GM18499 (cell line): ENCODE results near the gene UBE2I.
A peak's percentile ranks its signal among the peaks of the same experiment; 100 is the strongest.

Experiments used
- ATAC-seq: cut with Tn5 transposase; IDR thresholded peaks from one replicate; pipeline ENCODE4 v1.9.1; 2021; ENCODE audit warnings: moderate number of reproducible peaks; ENCODE audit not compliant: insufficient read depth, unreplicated experiment

Gene UBE2I

DNA sequence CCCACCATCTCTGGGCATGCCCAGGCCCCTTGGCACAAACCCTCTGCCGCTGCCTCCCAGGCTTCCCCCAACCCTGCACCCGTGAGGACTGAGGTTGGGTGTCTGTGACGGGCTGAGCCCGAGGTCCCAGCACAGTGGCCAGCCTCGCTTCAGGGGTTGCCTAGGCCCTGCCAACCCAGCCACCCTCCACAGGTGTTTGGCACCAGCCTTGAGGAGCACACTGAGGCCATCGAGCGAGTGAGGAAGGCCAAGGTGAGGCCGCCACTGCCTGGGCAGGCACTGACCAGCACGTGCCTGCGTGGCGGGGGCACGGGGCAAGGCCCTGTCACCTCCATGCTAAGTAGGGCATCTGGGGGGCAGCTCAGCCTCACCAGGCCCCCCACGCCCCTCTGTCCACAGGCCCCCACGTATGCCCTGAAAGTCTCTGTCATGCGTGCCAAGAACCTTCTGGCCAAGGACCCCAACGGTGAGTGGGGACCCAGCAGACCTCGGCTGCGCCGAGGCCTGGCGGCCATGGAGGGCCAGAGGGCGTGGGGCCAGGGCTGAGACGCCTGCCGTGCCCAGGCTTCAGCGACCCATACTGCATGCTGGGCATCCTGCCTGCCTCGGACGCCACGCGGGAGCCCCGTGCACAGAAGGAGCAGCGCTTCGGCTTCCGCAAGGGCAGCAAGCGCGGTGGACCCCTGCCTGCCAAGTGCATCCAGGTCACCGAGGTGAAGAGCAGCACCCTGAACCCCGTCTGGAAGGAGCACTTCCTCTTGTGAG, 31.5 kb downstream of the UBE2I start:
- ATAC-seq = no peak

DNA sequence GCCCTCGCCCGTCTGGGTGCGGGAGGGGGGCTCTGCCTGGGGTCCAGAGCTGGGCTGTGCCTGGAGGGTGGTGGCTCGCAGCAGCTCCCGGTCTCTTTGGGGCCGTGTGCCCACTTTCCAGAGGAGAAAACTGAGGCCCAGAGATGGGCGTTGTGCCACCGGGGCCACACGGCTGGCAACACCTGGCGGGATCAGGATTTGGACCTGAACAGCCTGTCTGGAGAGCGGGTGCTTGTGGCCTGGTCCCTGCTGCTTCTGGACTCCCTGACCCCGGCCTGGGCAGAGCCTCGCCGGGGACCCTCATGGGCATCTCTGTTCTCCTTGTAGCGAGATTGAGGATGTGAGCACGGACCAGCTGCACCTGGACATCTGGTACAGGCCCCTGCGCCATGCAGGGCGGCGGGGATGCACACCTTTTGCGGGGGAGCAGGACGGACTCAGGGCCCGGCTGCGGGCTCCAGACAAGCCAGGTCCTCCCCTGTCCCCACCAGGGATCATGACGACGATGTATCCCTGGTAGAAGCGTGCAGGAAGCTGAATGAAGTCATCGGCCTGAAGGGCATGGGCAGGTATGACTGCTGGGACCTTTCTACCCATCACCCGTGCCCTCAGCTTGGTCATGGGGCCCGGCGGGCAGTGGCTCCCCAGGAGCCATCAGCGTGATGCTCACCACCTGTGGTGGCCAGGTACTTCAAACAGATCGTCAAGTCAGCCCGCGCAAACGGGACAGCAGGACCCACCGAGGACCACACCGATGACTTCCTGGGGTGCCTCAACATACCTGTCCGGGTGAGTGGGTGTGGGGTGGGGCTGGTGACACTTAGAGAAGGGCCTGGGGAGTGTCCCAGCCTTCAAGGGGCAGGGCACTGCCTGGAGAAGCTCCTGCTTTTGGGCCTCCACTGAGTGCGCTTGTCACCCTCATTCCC, 32.3 kb downstream of the UBE2I start:
- no peak for ATAC-seq

DNA sequence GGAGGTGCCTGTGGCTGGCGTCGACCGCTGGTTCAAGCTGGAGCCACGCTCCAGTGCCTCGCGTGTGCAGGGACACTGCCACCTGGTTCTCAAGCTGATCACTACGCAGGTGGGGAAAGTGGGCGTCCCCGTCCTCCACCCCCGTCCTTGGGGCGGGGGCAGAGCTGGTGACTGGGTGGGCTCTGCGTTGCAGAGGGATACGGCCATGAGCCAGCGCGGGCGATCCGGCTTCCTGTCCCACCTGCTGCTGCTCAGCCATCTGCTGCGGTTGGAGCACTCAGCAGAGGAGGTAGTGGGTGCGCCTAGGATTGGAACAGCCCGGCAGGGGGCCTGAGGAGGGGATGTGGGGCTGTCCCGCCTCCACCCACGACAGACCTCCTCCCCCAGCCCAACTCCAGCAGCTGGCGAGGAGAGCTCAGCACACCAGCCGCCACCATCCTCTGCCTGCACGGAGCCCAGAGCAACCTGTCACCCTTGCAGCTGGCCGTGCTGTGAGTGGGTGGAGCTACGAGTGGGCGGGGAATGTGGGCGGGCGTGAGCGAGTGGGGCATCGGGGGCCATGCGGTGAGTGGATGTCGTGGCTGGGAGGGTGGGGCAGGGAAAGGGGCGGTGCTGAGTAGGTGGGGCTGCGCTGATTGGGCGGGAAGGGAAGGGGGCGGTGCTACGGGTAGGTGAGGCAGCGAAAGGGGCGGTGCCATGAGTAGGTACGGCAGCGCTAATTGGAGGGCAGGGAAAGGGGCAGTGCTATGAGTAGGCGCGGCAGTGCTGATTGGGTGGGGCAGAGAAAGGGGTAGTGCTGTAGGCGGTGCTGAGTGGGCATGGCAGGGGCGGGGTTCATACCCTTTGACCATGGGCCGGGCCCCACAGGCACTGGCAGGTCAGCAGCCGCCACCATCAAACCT, 33.3 kb downstream of the UBE2I start:
- ATAC-seq = peak; percentile 86

DNA sequence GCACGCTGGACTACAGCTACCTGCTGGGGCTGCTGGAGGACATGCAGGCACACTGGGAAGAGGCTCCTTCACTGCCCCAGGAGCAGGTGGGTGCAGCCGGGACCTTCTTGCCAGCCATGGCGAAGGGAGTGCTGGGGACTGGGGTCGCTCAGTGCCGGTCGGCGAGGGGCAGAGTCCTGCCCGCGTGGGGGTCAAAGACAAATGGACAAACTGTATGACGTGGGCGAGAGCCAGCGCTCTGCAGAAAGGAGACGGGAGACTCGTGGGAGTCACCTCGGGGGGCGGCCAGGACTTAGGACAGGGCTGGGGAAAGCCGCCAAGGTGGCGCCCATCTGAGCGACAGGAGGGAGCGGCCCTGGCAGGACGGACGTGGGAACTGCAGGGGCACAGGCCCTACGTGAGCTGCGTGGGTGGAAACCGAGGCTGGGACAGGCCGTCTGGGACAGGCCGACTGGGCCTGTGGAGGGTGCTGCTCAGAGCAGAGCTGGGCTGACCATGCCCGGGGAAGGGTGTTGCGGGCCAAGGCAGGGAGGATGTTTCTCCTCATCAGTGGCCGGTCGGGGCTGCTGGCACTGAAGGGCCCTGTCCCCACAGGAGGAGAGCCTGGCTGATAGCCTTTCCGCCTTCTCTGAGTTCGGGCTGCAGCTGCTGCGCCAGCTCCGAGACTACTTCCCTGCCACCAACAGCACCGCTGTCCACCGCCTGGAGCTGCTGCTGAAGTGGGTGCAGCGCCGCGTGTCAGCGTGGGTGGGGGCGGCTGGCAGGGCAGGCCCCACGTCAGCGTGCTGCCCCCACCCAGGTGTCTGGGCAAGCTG, 34.2 kb downstream of the UBE2I start:
- ATAC-seq = no peak

GRCh38 chr16:1344499-1344898, 35.1 kb downstream of the UBE2I start:
- ATAC-seq = no peak

DNA sequence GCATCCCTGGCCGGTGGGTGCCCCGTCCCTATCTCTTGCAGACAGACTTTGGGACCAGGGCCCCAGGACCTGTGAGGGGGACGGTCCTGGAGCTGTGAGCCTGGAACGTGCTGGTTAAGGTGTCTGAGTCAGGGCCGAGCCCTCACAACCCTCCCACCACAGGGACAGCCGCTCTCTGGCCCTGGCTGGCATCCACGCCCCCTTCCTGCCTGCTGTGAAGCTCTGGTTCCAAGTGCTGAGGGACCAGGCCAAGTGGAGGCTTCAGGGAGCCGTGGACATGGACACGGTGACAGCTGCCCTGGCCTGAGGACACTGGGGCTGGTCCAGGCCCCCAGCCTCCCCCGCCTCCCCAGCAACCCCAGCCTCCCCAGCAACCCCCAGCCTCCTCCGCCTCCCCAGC, 35.7 kb downstream of the UBE2I start:
- ATAC-seq = no peak

DNA sequence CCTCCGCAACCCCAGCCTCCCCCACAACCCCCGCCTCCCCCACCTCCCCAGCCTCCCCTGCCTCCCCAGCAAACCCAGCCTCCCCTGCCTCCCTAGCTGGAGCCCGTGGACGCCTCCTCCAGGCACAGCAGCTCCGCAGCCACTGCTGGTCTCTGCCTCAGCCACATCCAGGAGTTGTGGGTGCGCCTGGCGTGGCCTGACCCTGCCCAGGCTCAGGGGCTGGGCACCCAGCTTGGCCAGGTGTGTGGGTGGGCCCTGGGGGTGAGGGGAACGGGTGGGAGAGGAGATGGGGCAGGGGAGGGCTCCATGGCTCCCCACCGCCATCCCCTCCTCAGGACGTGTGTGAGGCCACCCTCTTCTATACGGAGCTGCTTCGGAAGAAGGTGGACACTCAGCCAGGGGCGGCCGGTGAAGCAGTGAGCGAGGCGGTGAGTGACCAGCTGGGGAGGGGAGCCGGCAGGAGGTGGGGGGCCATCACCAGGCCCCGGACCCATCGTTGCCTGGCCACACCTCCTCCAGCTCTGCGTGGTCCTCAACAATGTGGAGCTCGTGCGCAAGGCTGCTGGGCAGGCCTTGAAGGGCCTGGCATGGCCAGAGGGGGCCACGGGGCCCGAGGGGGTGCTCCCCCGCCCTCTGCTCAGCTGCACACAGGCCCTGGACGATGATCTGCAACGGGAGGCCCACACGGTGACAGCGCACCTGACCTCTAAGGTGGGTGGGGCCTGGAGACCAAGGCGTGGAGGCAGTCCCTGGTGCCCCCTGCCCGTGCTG, 36.4 kb downstream of the UBE2I start:
- no peak for ATAC-seq

DNA sequence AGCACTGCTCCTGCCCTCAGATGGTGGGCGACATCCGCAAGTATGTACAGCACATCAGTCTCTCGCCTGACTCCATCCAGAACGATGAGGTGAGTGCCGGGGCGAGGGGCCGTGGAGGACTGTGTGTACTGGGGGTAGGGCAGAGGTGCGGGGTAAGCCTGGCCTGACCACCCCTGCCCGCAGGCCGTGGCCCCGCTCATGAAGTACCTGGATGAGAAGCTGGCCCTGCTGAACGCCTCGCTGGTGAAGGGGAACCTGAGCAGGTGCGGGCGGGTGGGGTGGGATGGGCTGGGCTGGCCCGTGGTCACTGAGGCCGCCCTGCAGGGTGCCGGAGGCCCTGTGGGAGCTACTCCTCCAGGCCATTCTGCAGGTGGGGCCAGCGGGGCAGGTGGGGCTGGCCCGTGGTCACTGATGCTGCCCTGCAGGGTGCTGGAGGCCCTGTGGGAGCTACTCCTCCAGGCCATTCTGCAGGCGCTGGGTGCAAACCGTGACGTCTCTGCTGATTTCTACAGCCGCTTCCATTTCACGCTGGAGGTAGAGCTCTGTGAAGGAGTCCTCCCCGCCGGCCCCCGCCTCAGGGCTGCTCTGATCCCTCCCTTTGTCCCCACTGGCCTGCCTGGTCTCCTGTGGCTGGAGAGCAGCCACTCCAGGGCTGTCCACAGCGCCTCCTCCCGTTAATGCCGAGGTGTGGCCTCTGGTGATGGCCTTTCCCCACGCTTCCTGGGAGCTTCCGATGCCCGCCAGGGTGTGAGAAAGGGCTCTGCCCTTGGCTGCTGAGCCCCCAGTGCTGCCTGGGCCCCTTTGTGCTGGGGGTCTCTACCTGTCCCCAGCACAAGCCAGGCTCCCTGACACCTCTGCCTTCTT, 37.2 kb downstream of the UBE2I start:
- ATAC-seq = no peak

DNA sequence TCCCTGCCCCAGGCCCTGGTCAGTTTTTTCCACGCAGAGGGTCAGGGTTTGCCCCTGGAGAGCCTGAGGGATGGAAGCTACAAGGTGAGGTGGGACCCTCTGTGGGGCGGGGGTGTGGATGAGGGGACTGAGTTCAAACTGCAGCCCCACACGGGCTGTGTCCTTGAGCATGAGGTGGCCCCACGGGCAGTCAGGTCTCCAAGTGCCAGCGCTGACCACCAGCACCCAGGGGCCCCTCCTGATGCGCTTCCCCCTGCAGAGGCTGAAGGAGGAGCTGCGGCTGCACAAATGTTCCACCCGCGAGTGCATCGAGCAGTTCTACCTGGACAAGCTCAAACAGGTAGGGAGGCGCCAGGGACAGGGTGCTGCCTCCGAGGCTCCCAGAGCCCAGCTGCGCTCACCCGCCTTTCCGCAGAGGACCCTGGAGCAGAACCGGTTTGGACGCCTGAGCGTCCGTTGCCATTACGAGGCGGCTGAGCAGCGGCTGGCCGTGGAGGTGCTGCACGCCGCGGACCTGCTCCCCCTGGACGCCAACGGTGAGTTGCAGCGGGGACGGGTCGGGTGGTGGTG, 37.9 kb downstream of the UBE2I start:
- ATAC-seq = no peak

GRCh38 chr16:1347962-1348361, 38.5 kb downstream of the UBE2I start:
- no peak for ATAC-seq

GRCh38 chr16:1348441-1348840, 39.0 kb downstream of the UBE2I start:
- no peak for ATAC-seq

DNA sequence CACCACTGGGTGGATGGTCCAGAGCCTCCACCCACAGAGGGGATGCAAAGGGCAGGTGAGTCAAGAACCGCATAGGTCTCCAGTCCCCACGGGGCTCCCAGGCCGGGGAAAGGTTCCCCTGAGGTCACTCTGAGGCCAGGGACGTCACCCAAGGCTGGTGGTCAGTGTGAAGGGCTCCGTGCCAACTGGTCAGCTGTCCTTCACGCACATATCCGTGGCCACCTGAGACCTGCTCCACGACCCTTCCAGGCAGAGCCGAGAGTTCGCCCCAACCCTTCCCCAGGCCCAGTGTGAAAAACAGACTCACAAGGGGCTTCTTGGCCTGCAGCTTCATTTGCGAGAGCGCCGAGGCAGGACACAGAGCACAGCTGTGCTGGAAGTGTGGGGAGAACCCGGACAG, 39.5 kb downstream of the UBE2I start:
- ATAC-seq = no peak

- no peak for ATAC-seq
These were observed 39.9 kb downstream of the UBE2I start for GRCh38 chr16:1349351-1349750.

DNA sequence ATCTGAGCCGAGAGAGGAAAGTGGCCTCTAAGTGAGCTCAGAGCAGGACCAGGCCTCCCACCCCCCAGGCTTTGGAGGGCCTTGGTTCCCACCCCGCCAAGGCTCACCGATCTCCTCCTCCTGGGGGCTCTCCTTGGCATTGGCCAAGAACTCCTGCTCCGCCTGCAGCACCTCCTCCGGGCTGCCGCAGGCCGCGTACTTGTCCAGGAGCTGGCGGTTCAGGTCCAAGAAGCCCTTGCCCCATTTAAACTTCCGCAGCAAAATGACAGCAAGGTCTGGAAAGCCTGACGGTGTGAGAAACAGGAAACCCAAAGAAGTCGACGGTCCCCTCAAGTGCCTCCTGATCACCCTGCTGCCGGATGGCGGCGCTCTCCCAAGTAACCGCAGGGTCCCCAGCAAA, 40.5 kb downstream of the UBE2I start:
- no peak for ATAC-seq

DNA sequence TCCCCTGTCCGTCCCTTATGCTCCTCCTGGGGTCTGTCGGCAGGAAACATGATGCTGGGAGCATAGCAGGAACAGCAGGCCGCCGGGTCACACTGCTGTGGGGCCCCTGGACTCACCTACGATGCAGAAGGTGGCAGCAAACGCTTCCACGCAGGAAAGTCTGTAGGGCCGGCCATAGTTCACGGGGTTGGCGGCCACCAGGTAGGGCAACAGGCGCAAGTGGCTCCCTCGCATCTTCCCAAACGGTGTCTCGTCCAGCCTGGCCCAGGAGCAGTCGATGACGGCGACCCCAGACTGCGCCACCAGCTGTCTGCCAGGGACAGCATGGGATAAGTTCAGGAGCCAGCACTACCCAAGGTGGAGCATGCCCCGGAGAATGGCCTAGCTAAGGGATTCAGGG, 41.3 kb downstream of the UBE2I start:
- ATAC-seq = no peak

DNA sequence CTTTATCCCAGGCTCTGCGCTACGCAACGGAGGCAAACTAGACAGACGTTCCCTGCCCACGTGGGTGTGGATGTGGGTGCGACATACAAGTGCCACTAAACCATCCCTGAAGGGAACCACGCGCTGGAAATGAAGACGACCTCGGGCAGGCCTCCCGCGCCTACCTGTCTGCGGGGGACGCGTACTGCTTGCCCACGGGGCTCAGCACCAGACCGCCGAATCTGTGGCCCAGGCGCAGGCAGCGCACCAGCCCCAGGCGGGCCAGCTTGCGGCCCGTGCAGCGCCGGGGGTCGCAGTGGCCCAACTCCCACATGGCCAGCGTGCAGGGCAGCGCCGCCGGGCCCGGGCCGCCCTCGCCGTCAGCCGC, 41.8 kb downstream of the UBE2I start:
- ATAC-seq = peak; percentile 5

- peak; percentile 46 for ATAC-seq
These were observed 42.3 kb downstream of the UBE2I start, which contains the start of the genes GNPTG and TSR3 for GRCh38 chr16:1351582-1352362. Gene GNPTG (plus strand): TSS chr16:1351931. CDS start chr16:1351966, 35 bp downstream. Gene TSR3 (minus strand): TSS chr16:1351878. CDS start chr16:1351804, 74 bp downstream.
